Measurements from ENCODE around the gene IQGAP3.

GRCh38 chr1:156601122-156601830, 28.9 kb upstream of the IQGAP3 start, which contains the start of gene GPATCH4:
- TF ChIP-seq CTCF (IDR thresholded peaks at IDR 0.05) (peak in 1 of 3 experiments; percentile 11), POLR2AphosphoS5 (IDR thresholded peaks at IDR 0.05) (peak; percentile 65 to 80), EP300 (IDR thresholded peaks at IDR 0.05) (no peak)

Data from esophagus muscularis mucosa (tissue), 4 donors.